Muscle of arm (tissue), 12 donors: ENCODE results near the gene MYO1D. TPM values are rescaled to one million over a fixed set of nuclear protein-coding genes. Genes with fewer than 3 reads are reported as not detected.

Experiments used
- DNase-seq: peaks from one replicate; pipeline ENCODE4 v3.0.0-alpha.2; 2013
- polyA plus RNA-seq, 12 donors: library from polyadenylated mRNA; unstranded; fragments of 120-200 nt; gene quantifications; one replicate each; pipeline ENCODE4 v1.2.1, GENCODE V29; 2013; ENCODE audit not compliant: insufficient read length in 12 of 12

Gene MYO1D
- polyA plus RNA-seq, 12 donors: 3.5 to 24.5 (median 6.2) TPM; not detected in 1

DNA sequence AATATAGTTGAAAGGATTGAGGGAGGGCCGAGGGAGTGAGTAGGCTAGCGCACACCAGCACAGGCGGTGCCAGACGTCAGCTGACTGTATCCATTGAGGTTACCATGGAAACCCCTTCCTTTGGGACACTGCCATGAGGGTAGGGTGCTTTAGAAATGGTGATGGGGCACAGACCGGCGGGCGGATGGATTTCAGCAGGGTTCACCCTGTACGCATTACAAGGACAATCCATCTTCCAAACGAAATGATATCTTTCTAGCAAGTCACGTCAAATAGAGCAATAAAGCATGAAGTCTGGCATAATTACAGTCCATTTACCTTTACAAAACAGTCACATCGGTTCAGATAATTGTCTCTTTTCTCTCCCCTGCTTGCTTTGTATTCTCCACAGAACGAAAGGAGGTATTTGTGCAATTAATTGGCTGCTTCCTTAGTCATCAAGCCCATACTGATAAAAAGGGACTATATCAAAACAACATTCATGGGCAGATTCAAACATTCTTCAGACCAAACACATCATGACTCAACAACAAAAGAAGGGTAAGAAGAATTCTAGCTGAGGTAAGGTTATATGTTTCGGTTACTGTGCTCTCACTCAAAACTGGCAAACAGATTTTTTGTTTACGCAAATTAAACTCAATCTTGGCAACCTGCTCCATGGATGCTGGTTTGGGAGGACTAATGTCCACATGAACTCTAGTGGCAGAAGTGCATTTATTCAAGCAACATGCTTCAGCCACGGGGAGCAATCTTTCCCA lies 249.5 kb downstream of the MYO1D start:
- no peak for DNase-seq

DNA sequence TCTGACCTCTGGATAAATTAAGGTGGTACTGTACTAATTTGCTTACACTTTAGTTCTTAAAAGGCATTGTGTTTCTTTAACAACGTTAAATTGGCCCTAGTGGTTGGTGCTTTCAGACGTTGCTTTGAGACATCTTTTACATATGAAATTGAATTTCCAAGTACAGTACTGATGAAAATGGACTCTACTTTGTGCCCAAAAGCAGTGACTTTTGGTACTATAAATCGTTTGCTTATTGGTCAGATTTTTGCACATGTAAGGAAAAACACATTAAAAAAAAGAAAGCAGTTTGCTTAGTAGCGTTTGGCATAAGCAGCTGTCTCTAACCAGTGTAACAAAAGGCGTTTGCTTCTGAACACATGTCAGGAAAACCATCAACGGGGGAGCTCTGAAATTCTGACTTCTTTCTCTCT lies 250.5 kb downstream of the MYO1D start:
- no peak for DNase-seq

DNA sequence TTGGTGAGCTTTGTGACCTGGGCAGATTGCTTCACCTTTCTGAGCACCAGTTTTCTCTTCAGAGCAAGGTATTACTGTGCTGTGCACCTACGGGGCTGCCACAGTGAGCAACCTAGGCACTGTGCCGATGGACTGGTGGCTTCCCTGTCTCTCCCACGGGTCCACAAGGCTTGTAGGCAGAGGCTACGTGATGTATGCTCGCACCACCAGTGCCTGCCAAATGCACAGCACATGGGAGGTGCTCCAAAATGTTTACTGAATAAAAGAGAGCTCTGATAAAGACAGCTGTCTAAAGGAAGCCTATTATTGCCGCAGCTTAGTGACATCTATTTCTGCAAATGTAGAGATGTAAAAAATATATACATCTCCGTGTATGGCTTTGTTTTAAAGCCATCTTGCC lies 251.0 kb downstream of the MYO1D start:
- DNase-seq: no peak

GRCh38 chr17:32623196-32623595 lies 253.7 kb downstream of the MYO1D start:
- no peak for DNase-seq

DNA sequence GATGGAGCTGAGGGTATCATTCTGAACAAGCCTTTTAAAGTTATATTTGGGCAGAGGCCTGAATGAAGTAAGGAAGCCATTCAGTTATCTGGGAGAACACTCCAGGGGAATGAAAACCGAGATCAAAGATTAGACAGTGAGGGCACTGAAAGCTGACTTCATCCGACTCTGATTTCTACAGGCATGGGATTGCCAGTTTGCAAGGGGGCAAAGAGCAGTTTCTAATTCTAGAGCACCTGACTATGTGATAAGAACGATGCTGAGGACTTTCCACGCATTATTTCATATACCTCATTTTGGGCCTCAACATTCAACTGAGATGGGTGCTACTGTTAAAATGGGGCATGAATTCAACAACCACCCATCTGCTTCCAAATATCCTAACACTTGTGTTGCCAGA lies 254.4 kb downstream of the MYO1D start:
- no peak for DNase-seq

- no peak for DNase-seq
Observed at GRCh38 chr17:32621612-32622312, 255.2 kb downstream of the MYO1D start.

GRCh38 chr17:32615326-32615725 lies 261.6 kb downstream of the MYO1D start:
- no peak for DNase-seq

DNA sequence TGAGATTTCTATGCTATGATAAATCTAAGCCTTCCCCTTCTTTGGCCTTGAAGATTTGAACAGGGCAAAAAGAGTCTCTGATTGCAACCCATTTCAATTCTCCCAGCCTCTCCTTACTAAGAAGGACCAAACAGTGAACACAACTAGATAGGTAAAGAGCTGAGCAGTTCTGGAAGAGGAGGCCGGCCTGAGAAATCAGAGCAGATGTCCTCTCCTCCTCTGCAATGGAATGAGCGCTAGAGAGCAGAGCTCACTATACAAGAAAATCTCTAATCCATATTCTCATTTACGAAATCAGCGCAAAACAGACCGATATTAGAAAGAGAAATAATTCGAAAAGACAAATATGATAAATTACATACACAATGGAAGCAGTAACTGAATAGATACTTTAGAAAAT lies 266.0 kb downstream of the MYO1D start:
- DNase-seq: no peak

DNA sequence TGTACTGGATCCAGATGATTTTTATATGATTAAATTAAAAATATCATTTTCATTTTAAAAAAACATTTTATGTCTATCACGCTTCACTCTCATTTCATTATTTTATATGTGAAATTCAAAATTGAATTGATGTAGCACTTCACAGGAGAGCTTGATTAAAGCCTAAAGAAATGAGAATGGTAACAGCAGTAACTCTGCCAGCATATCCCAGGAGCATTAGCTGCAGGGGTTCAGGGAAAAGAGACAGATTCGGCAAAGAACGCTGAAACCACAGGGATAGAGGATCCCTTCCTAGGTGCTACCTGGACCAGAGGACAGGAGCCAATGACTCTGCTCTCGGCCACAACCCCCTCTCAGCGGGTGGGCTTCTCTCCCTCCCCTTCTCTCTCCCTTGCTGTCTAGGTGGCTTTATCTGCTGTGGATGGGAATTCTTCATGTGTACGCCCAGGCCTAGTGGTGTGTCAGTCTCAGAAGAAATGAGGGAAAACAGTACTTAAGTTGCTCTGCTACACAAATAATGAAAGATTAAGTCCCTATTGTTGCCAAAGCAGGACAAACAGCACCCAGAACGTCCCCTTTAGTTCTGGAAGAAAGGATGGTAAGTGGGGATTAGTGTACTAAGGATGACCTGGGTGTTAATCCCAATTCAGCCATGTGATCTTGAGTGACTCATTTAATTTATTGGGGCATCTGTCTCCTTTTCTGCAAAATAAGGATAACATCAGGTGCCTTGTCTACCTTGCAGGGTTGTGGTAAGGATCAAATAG lies 266.9 kb downstream of the MYO1D start:
- no peak for DNase-seq

DNA sequence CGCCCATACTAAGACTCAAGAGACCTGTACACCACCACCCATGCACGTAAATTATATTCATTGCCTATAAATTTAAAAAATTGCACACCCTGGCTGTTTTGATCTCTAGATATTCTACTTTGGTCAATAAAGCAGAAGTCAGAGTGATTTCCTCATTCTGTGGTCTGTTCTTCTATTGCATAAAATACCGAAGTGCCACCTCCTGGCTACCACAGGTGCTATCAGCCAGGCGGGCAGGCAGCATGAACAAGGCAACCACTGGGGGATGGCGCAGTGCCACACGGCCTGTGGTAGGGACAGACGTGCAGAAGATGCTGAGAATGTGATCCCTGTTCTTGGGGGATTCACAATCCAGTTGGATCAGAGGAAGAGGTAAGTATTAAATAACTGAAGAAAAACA lies 267.8 kb downstream of the MYO1D start:
- DNase-seq: no peak

DNA sequence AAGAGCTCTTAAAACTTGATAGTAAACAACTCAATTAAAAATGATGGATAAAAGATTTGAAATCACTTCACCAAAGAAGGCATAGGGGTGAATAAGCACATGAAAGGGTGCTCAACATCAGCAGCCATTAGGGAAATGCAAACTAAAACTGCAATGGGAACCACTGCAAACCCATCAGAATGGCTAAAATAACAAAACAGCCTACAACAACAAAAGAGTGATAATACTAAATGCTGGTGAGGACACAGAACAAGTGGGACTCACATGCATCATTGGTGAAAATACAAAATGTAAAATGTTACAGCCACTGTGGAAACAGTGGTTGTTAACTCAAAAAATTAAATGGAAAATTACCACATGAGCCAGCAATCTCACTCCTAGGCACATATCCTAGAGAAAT lies 268.7 kb downstream of the MYO1D start:
- no peak for DNase-seq

- no peak for DNase-seq
Observed at GRCh38 chr17:32604966-32605365, 272.0 kb downstream of the MYO1D start.

DNA sequence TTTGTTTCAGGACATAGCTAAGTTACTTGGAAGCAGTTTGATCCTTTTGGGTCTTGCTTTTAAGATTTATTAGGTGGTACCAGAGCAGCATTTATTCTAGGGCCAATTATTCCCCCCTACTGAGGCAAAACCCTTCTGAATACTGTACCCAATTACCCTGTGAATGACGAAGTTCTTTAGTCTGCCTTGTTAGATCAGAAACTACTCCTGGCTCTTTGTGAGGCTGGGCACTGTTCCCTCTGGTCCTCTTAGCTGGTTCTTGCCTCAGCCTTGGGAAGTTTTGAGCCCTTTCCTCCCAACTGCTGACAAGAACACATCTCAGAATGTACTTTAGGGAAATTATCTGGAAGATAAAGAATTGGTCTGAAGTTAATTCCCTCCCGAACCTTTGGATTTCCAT lies 274.5 kb downstream of the MYO1D start:
- no peak for DNase-seq

GRCh38 chr17:32601866-32602265 lies 275.1 kb downstream of the MYO1D start:
- DNase-seq: no peak

GRCh38 chr17:32596628-32597027 lies 280.3 kb downstream of the MYO1D start:
- DNase-seq: peak; percentile 11

DNA sequence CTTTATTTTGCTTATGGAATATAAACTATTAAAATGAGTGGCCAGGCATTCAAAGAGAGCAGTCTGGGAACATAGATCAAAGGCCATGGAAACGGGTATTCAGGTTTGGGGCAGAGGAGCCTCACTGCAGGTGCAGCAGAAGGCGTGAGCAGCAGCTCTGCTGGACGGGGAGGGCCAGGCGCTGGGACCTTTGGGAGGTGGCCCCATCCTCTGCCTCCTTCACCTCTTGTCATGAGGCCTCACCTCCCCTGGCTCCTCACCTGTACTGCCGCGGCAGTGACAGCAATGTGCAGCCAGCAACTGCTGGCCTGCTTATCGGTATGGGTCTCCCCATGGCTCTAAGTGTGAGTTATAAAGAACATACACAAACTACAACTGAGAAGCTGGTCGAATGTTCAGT lies 280.7 kb downstream of the MYO1D start:
- no peak for DNase-seq

DNA sequence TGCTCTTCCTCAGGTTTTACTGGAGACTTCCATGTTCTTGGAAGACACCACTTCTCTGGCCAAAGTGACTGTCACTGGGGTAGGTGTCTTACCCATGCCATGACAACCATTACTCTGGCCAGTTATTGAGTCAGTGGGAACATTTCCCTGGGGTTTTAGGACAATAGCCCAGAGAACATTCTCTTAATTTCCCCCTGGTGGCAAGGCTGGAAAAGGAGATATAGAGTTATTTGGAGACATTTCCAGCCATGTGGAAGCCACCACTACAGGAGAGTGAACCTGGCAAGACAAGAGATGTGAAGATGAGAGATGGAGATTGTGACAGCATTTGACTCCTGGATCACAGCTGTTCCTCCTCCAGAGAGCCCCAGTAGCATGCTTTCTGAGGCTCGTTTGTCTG lies 283.9 kb downstream of the MYO1D start:
- DNase-seq: no peak

DNA sequence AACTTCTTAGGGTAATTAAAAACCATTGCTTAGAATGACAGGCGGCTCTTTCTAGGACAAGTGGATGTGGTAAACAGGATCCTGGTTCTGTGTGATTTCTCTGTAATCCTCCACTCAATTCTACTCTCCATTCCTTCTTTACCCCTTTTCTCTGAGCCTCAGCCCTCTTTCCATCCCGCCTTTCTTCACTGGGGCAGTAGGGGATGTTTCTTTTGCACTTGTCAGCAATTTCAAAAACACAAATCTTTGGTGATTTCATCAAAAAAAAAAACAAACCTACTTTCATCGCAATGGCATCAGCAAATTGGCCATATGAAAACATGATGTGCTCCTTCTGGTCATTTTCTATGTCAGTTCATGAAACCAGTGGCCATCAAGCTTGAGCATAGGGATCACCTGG lies 285.5 kb downstream of the MYO1D start:
- DNase-seq: no peak

- no peak for DNase-seq
Observed at GRCh38 chr17:32590974-32591373, 285.9 kb downstream of the MYO1D start.

GRCh38 chr17:32588982-32589381 lies 287.9 kb downstream of the MYO1D start:
- DNase-seq: no peak

- no peak for DNase-seq
Observed at GRCh38 chr17:32588135-32588534, 288.8 kb downstream of the MYO1D start.

DNA sequence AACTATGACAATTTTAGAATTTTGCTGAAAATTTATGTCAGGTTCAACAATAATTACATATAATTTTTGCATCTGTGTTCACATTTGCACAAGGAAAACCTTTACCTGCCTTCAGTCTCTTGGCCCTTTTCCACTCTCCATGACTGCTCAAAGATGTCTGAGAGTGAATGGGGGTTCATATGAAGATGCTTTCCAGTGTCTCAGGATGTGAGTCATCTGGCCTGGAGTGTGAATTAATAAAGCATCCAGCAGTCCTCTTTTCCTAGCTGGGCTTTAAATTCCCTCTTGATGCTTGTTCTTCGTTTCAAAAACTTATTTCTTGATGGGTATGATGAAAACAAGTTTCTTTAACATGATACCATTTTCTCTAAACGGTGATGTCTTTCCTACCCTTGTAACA lies 290.3 kb downstream of the MYO1D start:
- DNase-seq: no peak

- DNase-seq: no peak
Observed at GRCh38 chr17:32584792-32585191, 292.1 kb downstream of the MYO1D start.
